Measurements from ENCODE around the gene GORASP2. TPM values are rescaled to one million over a fixed set of nuclear protein-coding genes. Genes with fewer than 3 reads are reported as not detected.

Gene GORASP2
- polyA plus RNA-seq, 1 of the 3 experiments (the other 2 are of a cell fraction): 127 TPM

- no peak overlapping the region for H3K9ac ChIP-seq
- H3K9me2 ChIP-seq: no peaks in the 10 kb centered on the region
- H2AFZ ChIP-seq (ENCODE audit: low read depth): no peak overlapping the region
- TF ChIP-seq POLR2AphosphoS5 (IDR thresholded peaks at IDR 0.05; ENCODE audit: low read depth, low read length) (no peak), FOXJ3 (CRISPR knock-in tag; IDR thresholded peaks at IDR 0.05) (no peak), SIN3A (IDR thresholded peaks at IDR 0.05; ENCODE audit: borderline replicate concordance, low read depth, low read length) (no peak), GATA2 (CRISPR knock-in tag; IDR thresholded peaks at IDR 0.05) (no peak), YY1 (IDR thresholded peaks at IDR 0.05; ENCODE audit: low read depth) (no peak), SMC3 (IDR thresholded peaks at IDR 0.05; ENCODE audit: low read depth, low read length) (no peak), TAF1 (IDR thresholded peaks at IDR 0.05; ENCODE audit: borderline replicate concordance, low read depth, low read length) (no peak), NFIC (IDR thresholded peaks at IDR 0.05; ENCODE audit: borderline replicate concordance) (no peak), EZH2phosphoT487 (IDR thresholded peaks at IDR 0.05; ENCODE audit: borderline replicate concordance, low read depth) (no peak)
- TF ChIP-seq, protein P1, sequence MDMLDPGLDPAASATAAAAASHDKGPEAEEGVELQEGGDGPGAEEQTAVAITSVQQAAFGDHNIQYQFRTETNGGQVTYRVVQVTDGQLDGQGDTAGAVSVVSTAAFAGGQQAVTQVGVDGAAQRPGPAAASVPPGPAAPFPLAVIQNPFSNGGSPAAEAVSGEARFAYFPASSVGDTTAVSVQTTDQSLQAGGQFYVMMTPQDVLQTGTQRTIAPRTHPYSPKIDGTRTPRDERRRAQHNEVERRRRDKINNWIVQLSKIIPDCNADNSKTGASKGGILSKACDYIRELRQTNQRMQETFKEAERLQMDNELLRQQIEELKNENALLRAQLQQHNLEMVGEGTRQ (IDR thresholded peaks at IDR 0.05; ENCODE audit: borderline replicate concordance, low read depth, low read length): no peak
- TF ChIP-seq, protein P2, sequence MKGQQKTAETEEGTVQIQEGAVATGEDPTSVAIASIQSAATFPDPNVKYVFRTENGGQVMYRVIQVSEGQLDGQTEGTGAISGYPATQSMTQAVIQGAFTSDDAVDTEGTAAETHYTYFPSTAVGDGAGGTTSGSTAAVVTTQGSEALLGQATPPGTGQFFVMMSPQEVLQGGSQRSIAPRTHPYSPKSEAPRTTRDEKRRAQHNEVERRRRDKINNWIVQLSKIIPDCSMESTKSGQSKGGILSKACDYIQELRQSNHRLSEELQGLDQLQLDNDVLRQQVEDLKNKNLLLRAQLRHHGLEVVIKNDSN (IDR thresholded peaks at IDR 0.05; ENCODE audit: borderline replicate concordance, low read depth): no peak
- no peak for DNase-seq
- WGBS (ENCODE audit: low lambda C conversion rate): 49% methylated on average over 1 of the region's 1 CpG
- ChIA-PET CTCF (interaction anchor here (0.6 to 2.6 kb wide), 3 partner anchors 18 to 1180 kb away, joined by 3 to 10 read pairs (median 3); no protein-coding TSS in a partner anchor), POLR2A (no interaction called here)
- no peak overlapping the region for H3K4me2 ChIP-seq
- no peaks in the 10 kb centered on the region for H3K27me3 ChIP-seq (ENCODE audit: insufficient read depth)
- no peaks in the 10 kb centered on the region for H3F3A ChIP-seq (replicated peaks; ENCODE audit: insufficient read depth)
- H3K4me1 ChIP-seq (ENCODE audit: control insufficient read depth in 1 of 2, insufficient read depth in 2 of 2, low read depth in 1 of 2, low read length in 1 of 2): no peaks in the 10 kb centered on the region; a peak in 1 of 4 replicates
- no peak overlapping the region for H3K27ac ChIP-seq (ENCODE audit: low read depth in 2 of 2, low read length in 1 of 2)
- H3K4me3 ChIP-seq (ENCODE audit: low read depth in 2 of 2, low read length in 1 of 2): no peak overlapping the region
- H3K79me2 ChIP-seq (ENCODE audit: insufficient read depth): no peaks in the 10 kb centered on the region
- H3K36me3 ChIP-seq (replicated peaks in 1 of 2; ENCODE audit: control insufficient read depth in 1 of 2, insufficient read depth in 2 of 2, low read length in 1 of 2): peaks cover 25 to 37% of the 10 kb centered on the region in 2 experiments
- no peaks in the 10 kb centered on the region for H3K9me3 ChIP-seq
- no peaks in the 10 kb centered on the region for H4K20me1 ChIP-seq (ENCODE audit: insufficient read depth)
Measured at GRCh38 chr2:171013851-171014250, 84.8 kb downstream of the GORASP2 start.

GRCh38 chr2:171016125-171016524 is 87.1 kb downstream of the GORASP2 start:
- no peaks in the 10 kb centered on the region for H3F3A ChIP-seq (replicated peaks; ENCODE audit: insufficient read depth)
- H3K79me2 ChIP-seq (ENCODE audit: insufficient read depth): no peaks in the 10 kb centered on the region
- POLR2A ChIA-PET: no interaction called here
- no peaks in the 10 kb centered on the region for H3K9me2 ChIP-seq
- peaks cover 16 to 27% of the 10 kb centered on the region in 2 experiments for H3K36me3 ChIP-seq (replicated peaks in 1 of 2; ENCODE audit: control insufficient read depth in 1 of 2, insufficient read depth in 2 of 2, low read length in 1 of 2)
- no peaks in the 10 kb centered on the region for H3K27me3 ChIP-seq (ENCODE audit: insufficient read depth)
- H3K9me3 ChIP-seq: no peaks in the 10 kb centered on the region
- no peaks in the 10 kb centered on the region for H4K20me1 ChIP-seq (ENCODE audit: insufficient read depth)
- H3K4me3 ChIP-seq (ENCODE audit: low read depth in 2 of 2, low read length in 1 of 2): no peak overlapping the region
- H3K4me1 ChIP-seq (ENCODE audit: control insufficient read depth in 1 of 2, insufficient read depth in 2 of 2, low read depth in 1 of 2, low read length in 1 of 2): peaks cover 0 to 4% of the 10 kb centered on the region in 2 experiments; a peak in 2 of 4 replicates
- no peak overlapping the region for H3K4me2 ChIP-seq
- no peak overlapping the region for H3K27ac ChIP-seq (ENCODE audit: low read depth in 2 of 2, low read length in 1 of 2)
- CTCF ChIA-PET: interaction anchor here (1.4 kb wide), 1 partner anchor 71 kb away, joined by 5 read pairs; no protein-coding TSS in a partner anchor
- no peak overlapping the region for H3K9ac ChIP-seq
- TF ChIP-seq POLR2AphosphoS5 (IDR thresholded peaks at IDR 0.05; ENCODE audit: low read depth, low read length) (no peak), TAF1 (IDR thresholded peaks at IDR 0.05; ENCODE audit: borderline replicate concordance, low read depth, low read length) (no peak), MXI1 (IDR thresholded peaks at IDR 0.05; ENCODE audit: low read depth, low read length) (no peak), NRF1 (IDR thresholded peaks at IDR 0.05; ENCODE audit: low read depth, low read length) (no peak), ZBTB33 (IDR thresholded peaks at IDR 0.05; ENCODE audit: borderline replicate concordance, low read depth) (no peak)
- TF ChIP-seq, protein P3, sequence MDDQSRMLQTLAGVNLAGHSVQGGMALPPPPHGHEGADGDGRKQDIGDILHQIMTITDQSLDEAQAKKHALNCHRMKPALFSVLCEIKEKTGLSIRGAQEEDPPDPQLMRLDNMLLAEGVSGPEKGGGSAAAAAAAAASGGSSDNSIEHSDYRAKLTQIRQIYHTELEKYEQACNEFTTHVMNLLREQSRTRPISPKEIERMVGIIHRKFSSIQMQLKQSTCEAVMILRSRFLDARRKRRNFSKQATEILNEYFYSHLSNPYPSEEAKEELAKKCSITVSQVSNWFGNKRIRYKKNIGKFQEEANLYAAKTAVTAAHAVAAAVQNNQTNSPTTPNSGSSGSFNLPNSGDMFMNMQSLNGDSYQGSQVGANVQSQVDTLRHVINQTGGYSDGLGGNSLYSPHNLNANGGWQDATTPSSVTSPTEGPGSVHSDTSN (IDR thresholded peaks at IDR 0.05): no peak
- H2AFZ ChIP-seq (ENCODE audit: low read depth): no peak overlapping the region
- DNase-seq: no peak
- 98% methylated on average over 8 of the region's 9 CpGs for WGBS (ENCODE audit: low lambda C conversion rate)
